B cell (primary cell): Measurements from ENCODE around the gene RASGEF1B. TPM values are rescaled to one million over a fixed set of nuclear protein-coding genes. Genes with fewer than 3 reads are reported as not detected.

Experiments
- ATAC-seq: fragments of 200-7000 bp; cut with Tn5 transposase; one replicate; pipeline ENCODE4 v1.10.0; 2021; ENCODE audit warnings: low read depth, mild to moderate bottlenecking, moderate number of reproducible peaks, moderate library complexity
- CTCF ChIA-PET: fragments of 350-600 bp; sonication (Branson Sonifier 250); formaldehyde crosslinking; loops from one replicate; lab custom pipeline; 2021; ENCODE audit warnings: antibody characterized with exemption, inconsistent platforms; lab: Charles Lee
- POLR2A ChIA-PET: fragments of 350-600 bp; sonication (Branson Sonifier 250); formaldehyde crosslinking; loops from one replicate; lab custom pipeline; 2021; ENCODE audit warnings: antibody characterized with exemption; lab: Charles Lee
- DNase-seq: peaks from one replicate; pipeline ENCODE4 v3.0.0; 2013
- H2AFZ ChIP-seq: 2 replicates; pipeline ENCODE4 v1.6.1; 2012; ENCODE audit warnings: mild to moderate bottlenecking, low read depth, low read length; ENCODE audit not compliant: insufficient read depth, poor library complexity, severe bottlenecking
- H3K27ac ChIP-seq, 2 donors: 1 replicate in 1 of 2; 2 replicates in 1 of 2; pipeline ENCODE4 v1.5.1; 2012 to 2013; ENCODE audit warnings: low read length in 2 of 2, mild to moderate bottlenecking in 2 of 2, moderate library complexity in 1 of 2
- H3K27me3 ChIP-seq, 4 experiments: fragments of 200-600 bp in 1 of 4; sonication (generic) in 1 of 4; replicated peaks in 1 of 4; 1 replicate in 2 of 4; 2 replicates in 2 of 4; pipeline versions ENCODE4 v1.6.1 to v1.7.0; 2013 to 2016; ENCODE audit warnings: low read length in 3 of 4, mild to moderate bottlenecking in 2 of 4, mixed read lengths in 1 of 4, moderate library complexity in 1 of 4; ENCODE audit not compliant: insufficient read depth in 4 of 4, control insufficient read depth in 3 of 4; ENCODE audit errors: control extremely low read depth in 1 of 4
- H3K36me3 ChIP-seq, 2 experiments: replicated peaks in 1 of 2; 1 replicate in 1 of 2; 2 replicates in 1 of 2; pipeline versions ENCODE4 v1.6.1 to v1.7.1; 2013; ENCODE audit warnings: low read length in 1 of 2; ENCODE audit not compliant: insufficient read depth in 2 of 2, control insufficient read depth in 1 of 2; ENCODE audit errors: control extremely low read depth in 1 of 2, extremely low read depth in 1 of 2
- H3K4me1 ChIP-seq, 2 donors: fragments of 200-600 bp in 1 of 2; sonication (generic) in 1 of 2; 1 replicate in 1 of 2; 2 replicates in 1 of 2; pipeline versions ENCODE4 v1.5.1 to v1.6.1; 2013 to 2017; ENCODE audit warnings: low read length in 2 of 2; ENCODE audit not compliant: control insufficient read depth in 2 of 2, insufficient read depth in 2 of 2
- H3K4me2 ChIP-seq: replicated peaks from 2 replicates; pipeline ENCODE3; 2012; ENCODE audit warnings: mild to moderate bottlenecking, low read depth, low read length; ENCODE audit not compliant: poor library complexity, severe bottlenecking
- H3K4me3 ChIP-seq, 5 experiments: fragments of 200-600 bp in 1 of 5; sonication (generic) in 1 of 5; 1 replicate in 3 of 5; 2 replicates in 2 of 5; pipeline versions ENCODE4 v1.5.1 to v1.7.0; 2011 to 2016; ENCODE audit warnings: low read length in 4 of 5, mild to moderate bottlenecking in 4 of 5, low read depth in 2 of 5, control low read depth in 1 of 5, moderate library complexity in 1 of 5; ENCODE audit not compliant: insufficient read depth in 1 of 5; ENCODE audit errors: control extremely low read depth in 1 of 5, extremely low read depth in 1 of 5
- H3K79me2 ChIP-seq: fragments of 200-600 bp; sonication (generic); one replicate; pipeline ENCODE4 v1.6.0; 2016; ENCODE audit warnings: low read length; ENCODE audit not compliant: control insufficient read depth, insufficient read depth
- H3K9ac ChIP-seq: fragments of 200-600 bp; sonication (generic); 2 replicates; pipeline ENCODE4 v1.6.1; 2017; ENCODE audit warnings: mild to moderate bottlenecking, low read length, moderate library complexity
- H3K9me3 ChIP-seq, 3 donors: one replicate each; pipeline versions ENCODE4 v1.6.1 to v1.7.1; 2013; ENCODE audit warnings: low read length in 2 of 3; ENCODE audit not compliant: control insufficient read depth in 2 of 3, insufficient read depth in 1 of 3; ENCODE audit errors: control extremely low read depth in 1 of 3
- H4K20me1 ChIP-seq: 2 replicates; pipeline ENCODE4 v1.6.0; 2012; ENCODE audit warnings: mild to moderate bottlenecking, low read length; ENCODE audit not compliant: insufficient read depth, control insufficient read depth, poor library complexity, severe bottlenecking
- H3K27ac Mint-ChIP-seq: one replicate; pipeline ENCODE4 v1.8.0; 2021; ENCODE audit warnings: mixed read lengths
- H3K27me3 Mint-ChIP-seq: one replicate; pipeline ENCODE4 v1.8.0; 2021; ENCODE audit warnings: mixed read lengths
- H3K4me1 Mint-ChIP-seq: one replicate; pipeline ENCODE4 v1.8.0; 2021; ENCODE audit warnings: mixed read lengths
- H3K4me3 Mint-ChIP-seq: one replicate; pipeline ENCODE4 v1.8.0; 2021; ENCODE audit warnings: mixed read lengths
- H3K9me3 Mint-ChIP-seq: one replicate; pipeline ENCODE4 v1.8.0; 2022; ENCODE audit warnings: mixed read lengths; ENCODE audit not compliant: insufficient read depth
- EZH2 ChIP-seq: IDR thresholded peaks from 2 replicates; pipeline ENCODE4 v1.6.1; 2012; ENCODE audit warnings: borderline replicate concordance, low read depth, mild to moderate bottlenecking, moderate library complexity, low read length; ENCODE audit not compliant: insufficient read depth, poor library complexity, severe bottlenecking
- WGBS: methylation state at CpG from one replicate; pipeline ENCODE4 v1.1.5; 2013; ENCODE audit warnings: missing lambda C conversion rate; ENCODE audit not compliant: insufficient coverage; 5-methylcytosine and 5-hydroxymethylcytosine counted together
- intact Hi-C: fragments of 100-400 bp; cut with micrococcal nuclease; formaldehyde crosslinking; loops from one replicate; pipeline ENCODE4 v1.10.0; 2022
- polyA plus RNA-seq: library from polyadenylated mRNA; depleted of rRNA; stranded (reverse); fragments of >200 nt; gene quantifications from 2 replicates; pipeline ENCODE4 v1.2.3, GENCODE V29; 2012
- total RNA-seq, 2 donors: library from RNA; stranded (reverse); fragments of 120-200 nt in 1 of 2; gene quantifications; 1 replicate in 1 of 2; 2 replicates in 1 of 2; pipeline versions ENCODE4 v1.2.3 to v1.2.4, GENCODE V29; 2013 to 2022
- TF ChIP-seq, protein P1 (sequence below): fragments of 200-600 bp; IDR thresholded peaks from one replicate; pipeline ENCODE4 v1.8.0; 2022; ENCODE audit warnings: antibody characterized with exemption, mild to moderate bottlenecking

Gene RASGEF1B
- total and polyA plus RNA-seq, 2 donors (not counting 1 experiment from before 2014, with no cell fraction given) = 20.4 to 130 TPM

- Histone ChIP-seq H3K36me3 (no peaks in the 10 kb centered on the region), H3K4me3 (no peak overlapping the region), H2AFZ (no peak overlapping the region), H3K9me3 (no peaks in the 10 kb centered on the region), H3K27ac (peak overlapping the region; percentile 65 to 78), H3K9ac (no peak overlapping the region), H3K79me2 (no peaks in the 10 kb centered on the region), H3K27me3 (no peaks in the 10 kb centered on the region), H3K4me1 (peaks cover 34 to 60% of the 10 kb centered on the region in 2 donors), H3K4me2 (peak overlapping the region; percentile 54), H4K20me1 (no peaks in the 10 kb centered on the region)
- Mint-ChIP-seq H3K27me3 (no peaks in the 10 kb centered on the region), H3K4me3 (peak overlapping the region; percentile 40), H3K27ac (peak overlapping the region; percentile 37), H3K9me3 (no peaks in the 10 kb centered on the region), H3K4me1 (peaks cover 70% of the 10 kb centered on the region)
- POLR2A ChIA-PET = interaction anchor here (1.3 to 1.8 kb wide), 2 partner anchors 40 to 42 kb away, joined by 3 to 6 read pairs; partner anchors contain the start of gene RASGEF1B
- no peak for TF ChIP-seq EZH2
- TF ChIP-seq, protein P1, sequence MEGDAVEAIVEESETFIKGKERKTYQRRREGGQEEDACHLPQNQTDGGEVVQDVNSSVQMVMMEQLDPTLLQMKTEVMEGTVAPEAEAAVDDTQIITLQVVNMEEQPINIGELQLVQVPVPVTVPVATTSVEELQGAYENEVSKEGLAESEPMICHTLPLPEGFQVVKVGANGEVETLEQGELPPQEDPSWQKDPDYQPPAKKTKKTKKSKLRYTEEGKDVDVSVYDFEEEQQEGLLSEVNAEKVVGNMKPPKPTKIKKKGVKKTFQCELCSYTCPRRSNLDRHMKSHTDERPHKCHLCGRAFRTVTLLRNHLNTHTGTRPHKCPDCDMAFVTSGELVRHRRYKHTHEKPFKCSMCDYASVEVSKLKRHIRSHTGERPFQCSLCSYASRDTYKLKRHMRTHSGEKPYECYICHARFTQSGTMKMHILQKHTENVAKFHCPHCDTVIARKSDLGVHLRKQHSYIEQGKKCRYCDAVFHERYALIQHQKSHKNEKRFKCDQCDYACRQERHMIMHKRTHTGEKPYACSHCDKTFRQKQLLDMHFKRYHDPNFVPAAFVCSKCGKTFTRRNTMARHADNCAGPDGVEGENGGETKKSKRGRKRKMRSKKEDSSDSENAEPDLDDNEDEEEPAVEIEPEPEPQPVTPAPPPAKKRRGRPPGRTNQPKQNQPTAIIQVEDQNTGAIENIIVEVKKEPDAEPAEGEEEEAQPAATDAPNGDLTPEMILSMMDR = no peak
- 85% methylated on average over 2 of the region's 4 CpGs for WGBS
- CTCF ChIA-PET = interaction anchor here (1.1 to 1.9 kb wide), 6 partner anchors 9 to 98 kb away, joined by 3 to 5 read pairs (median 3); partner anchors contain the start of gene RASGEF1B
- intact Hi-C loops = loop anchor here (5.0 kb wide), 1 partner anchor 330 kb away; no protein-coding TSS in a partner anchor
- no peak for ATAC-seq
- no peak for DNase-seq
Measured at GRCh38 chr4:81512001-81512756, 40.5 kb upstream of the RASGEF1B start.
